ENCODE measurements around the gene EPGN. TPM values are rescaled to one million over a fixed set of nuclear protein-coding genes. Genes with fewer than 3 reads are reported as not detected.

Gene EPGN
- total and polyA plus RNA-seq, 9 donors, result 0.18 to 6.5 (median 0.34) TPM; not detected in 3

- H3K36me3 ChIP-seq, result no peaks in the 10 kb centered on the region
- WGBS, 3 donors, result 92 to 96% (median 95%) methylated on average over 1 of the region's 1 CpG
- H3K27me3 ChIP-seq, result no peaks in the 10 kb centered on the region
- no peaks in the 10 kb centered on the region for H3K4me1 ChIP-seq (ENCODE audit: insufficient read depth)
- no peak overlapping the region for H3K4me3 ChIP-seq
- TF ChIP-seq EP300 (IDR thresholded peaks at IDR 0.05) (no peak), POLR2A (IDR thresholded peaks at IDR 0.05) (no peak)
- TF ChIP-seq, protein P1, sequence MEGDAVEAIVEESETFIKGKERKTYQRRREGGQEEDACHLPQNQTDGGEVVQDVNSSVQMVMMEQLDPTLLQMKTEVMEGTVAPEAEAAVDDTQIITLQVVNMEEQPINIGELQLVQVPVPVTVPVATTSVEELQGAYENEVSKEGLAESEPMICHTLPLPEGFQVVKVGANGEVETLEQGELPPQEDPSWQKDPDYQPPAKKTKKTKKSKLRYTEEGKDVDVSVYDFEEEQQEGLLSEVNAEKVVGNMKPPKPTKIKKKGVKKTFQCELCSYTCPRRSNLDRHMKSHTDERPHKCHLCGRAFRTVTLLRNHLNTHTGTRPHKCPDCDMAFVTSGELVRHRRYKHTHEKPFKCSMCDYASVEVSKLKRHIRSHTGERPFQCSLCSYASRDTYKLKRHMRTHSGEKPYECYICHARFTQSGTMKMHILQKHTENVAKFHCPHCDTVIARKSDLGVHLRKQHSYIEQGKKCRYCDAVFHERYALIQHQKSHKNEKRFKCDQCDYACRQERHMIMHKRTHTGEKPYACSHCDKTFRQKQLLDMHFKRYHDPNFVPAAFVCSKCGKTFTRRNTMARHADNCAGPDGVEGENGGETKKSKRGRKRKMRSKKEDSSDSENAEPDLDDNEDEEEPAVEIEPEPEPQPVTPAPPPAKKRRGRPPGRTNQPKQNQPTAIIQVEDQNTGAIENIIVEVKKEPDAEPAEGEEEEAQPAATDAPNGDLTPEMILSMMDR (IDR thresholded peaks at IDR 0.05), result no peak
- DNase-seq, result no peak
- intact Hi-C loops (cut with DNase I), result no loop called here
- H3K27ac ChIP-seq, result no peak overlapping the region
- no peaks in the 10 kb centered on the region for H3K9me3 ChIP-seq
Observed at GRCh38 chr4:74287164-74287563, 21.1 kb upstream of the EPGN start.

GRCh38 chr4:74287791-74288190 lies 20.5 kb upstream of the EPGN start:
- Histone ChIP-seq H3K27ac (no peak overlapping the region), H3K9me3 (no peaks in the 10 kb centered on the region), H3K36me3 (no peaks in the 10 kb centered on the region), H3K4me1 (ENCODE audit: insufficient read depth) (no peaks in the 10 kb centered on the region), H3K4me3 (no peak overlapping the region), H3K27me3 (no peaks in the 10 kb centered on the region)
- TF ChIP-seq, protein P1 (IDR thresholded peaks at IDR 0.05), result no peak
- no peak for TF ChIP-seq EP300 (IDR thresholded peaks at IDR 0.05)
- no peak for TF ChIP-seq POLR2A (IDR thresholded peaks at IDR 0.05)
- DNase-seq, result no peak
- intact Hi-C loops (cut with DNase I), result no loop called here

GRCh38 chr4:74291471-74291870 lies 16.8 kb upstream of the EPGN start:
- Histone ChIP-seq H3K27me3 (no peaks in the 10 kb centered on the region), H3K27ac (no peak overlapping the region), H3K4me3 (no peak overlapping the region), H3K36me3 (no peaks in the 10 kb centered on the region), H3K4me1 (ENCODE audit: insufficient read depth) (no peaks in the 10 kb centered on the region), H3K9me3 (no peaks in the 10 kb centered on the region)
- 91 to 96% (median 94%) methylated on average over 1 of the region's 1 CpG for WGBS, 3 donors
- intact Hi-C loops (cut with DNase I), result no loop called here
- DNase-seq, result no peak
- TF ChIP-seq EP300 (IDR thresholded peaks at IDR 0.05), result no peak
- TF ChIP-seq, protein P1 (IDR thresholded peaks at IDR 0.05), result no peak

GRCh38 chr4:74292111-74292870 lies 16.0 kb upstream of the EPGN start:
- H3K27ac ChIP-seq, result no peak overlapping the region
- H3K4me3 ChIP-seq, result no peak overlapping the region
- TF ChIP-seq EP300 (IDR thresholded peaks at IDR 0.05) (no peak), POLR2A (IDR thresholded peaks at IDR 0.05) (no peak)
- TF ChIP-seq, protein P1 (IDR thresholded peaks at IDR 0.05), result no peak
- H3K4me1 ChIP-seq (ENCODE audit: insufficient read depth), result no peaks in the 10 kb centered on the region
- DNase-seq, result no peak
- no peaks in the 10 kb centered on the region for H3K36me3 ChIP-seq
- no peaks in the 10 kb centered on the region for H3K27me3 ChIP-seq
- no peaks in the 10 kb centered on the region for H3K9me3 ChIP-seq
- intact Hi-C loops (cut with DNase I), result no loop called here
